ENCODE results near the gene PLEKHG1.

The PLEKHG1 gene

GRCh38 chr6:150620763-150621162 lies 21.1 kb downstream of the PLEKHG1 start:
- no peak for DNase-seq

- DNase-seq: no peak
These were observed 22.8 kb downstream of the PLEKHG1 start for GRCh38 chr6:150622476-150622875.

GRCh38 chr6:150622941-150623874 lies 23.5 kb downstream of the PLEKHG1 start:
- no peak for DNase-seq

- DNase-seq: no peak
These were observed 24.5 kb downstream of the PLEKHG1 start for GRCh38 chr6:150624191-150624590.

GRCh38 chr6:150625927-150626326 lies 26.2 kb downstream of the PLEKHG1 start:
- DNase-seq: no peak

GRCh38 chr6:150627154-150627553 lies 27.5 kb downstream of the PLEKHG1 start:
- DNase-seq: no peak

GRCh38 chr6:150627585-150628025 lies 27.9 kb downstream of the PLEKHG1 start:
- DNase-seq: no peak

GRCh38 chr6:150628908-150629307 lies 29.2 kb downstream of the PLEKHG1 start:
- DNase-seq: no peak

- DNase-seq: no peak
These were observed 31.7 kb downstream of the PLEKHG1 start for GRCh38 chr6:150631283-150631983.

- no peak for DNase-seq
These were observed 32.4 kb downstream of the PLEKHG1 start for GRCh38 chr6:150631984-150632642.

GRCh38 chr6:150632785-150633485 lies 33.2 kb downstream of the PLEKHG1 start:
- DNase-seq: no peak

GRCh38 chr6:150633486-150633834 lies 33.8 kb downstream of the PLEKHG1 start:
- no peak for DNase-seq

GRCh38 chr6:150634176-150634963 lies 34.7 kb downstream of the PLEKHG1 start:
- no peak for DNase-seq

GRCh38 chr6:150634964-150635292 lies 35.2 kb downstream of the PLEKHG1 start:
- DNase-seq: no peak

GRCh38 chr6:150635906-150636514 lies 36.3 kb downstream of the PLEKHG1 start:
- no peak for DNase-seq

- no peak for DNase-seq
These were observed 37.1 kb downstream of the PLEKHG1 start for GRCh38 chr6:150636808-150637207.

- DNase-seq: no peak
These were observed 37.6 kb downstream of the PLEKHG1 start for GRCh38 chr6:150637266-150637665.

GRCh38 chr6:150638267-150638666 lies 38.6 kb downstream of the PLEKHG1 start:
- no peak for DNase-seq

- no peak for DNase-seq
These were observed 39.1 kb downstream of the PLEKHG1 start for GRCh38 chr6:150638765-150639164.

- DNase-seq: no peak
These were observed 40.2 kb downstream of the PLEKHG1 start for GRCh38 chr6:150639823-150640331.

GRCh38 chr6:150640556-150641209 lies 41.0 kb downstream of the PLEKHG1 start:
- DNase-seq: no peak
